Renal cortical epithelial cell (primary cell): ENCODE data around the gene GRK1. TPM values are rescaled to one million over a fixed set of nuclear protein-coding genes. Genes with fewer than 3 reads are reported as not detected.
"Not testable (repeated sequence)": the region's sequence is repeated elsewhere in the genome, so short reads cannot be mapped to it uniquely, and the experiment has no call there.

ENCODE experiments used
- DNase-seq: peaks from one replicate; pipeline ENCODE4 v3.0.0-alpha.2; 2011; ENCODE audit warnings: low read depth
- total RNA-seq: library from RNA; depleted of rRNA; stranded (reverse); fragments of >200 nt; gene quantifications from 2 replicates; pipeline ENCODE4 v1.2.3, GENCODE V29; 2014

GRK1 gene
- 0.17 TPM in 1 of 2 replicates, not detected in the other for total RNA-seq

DNA sequence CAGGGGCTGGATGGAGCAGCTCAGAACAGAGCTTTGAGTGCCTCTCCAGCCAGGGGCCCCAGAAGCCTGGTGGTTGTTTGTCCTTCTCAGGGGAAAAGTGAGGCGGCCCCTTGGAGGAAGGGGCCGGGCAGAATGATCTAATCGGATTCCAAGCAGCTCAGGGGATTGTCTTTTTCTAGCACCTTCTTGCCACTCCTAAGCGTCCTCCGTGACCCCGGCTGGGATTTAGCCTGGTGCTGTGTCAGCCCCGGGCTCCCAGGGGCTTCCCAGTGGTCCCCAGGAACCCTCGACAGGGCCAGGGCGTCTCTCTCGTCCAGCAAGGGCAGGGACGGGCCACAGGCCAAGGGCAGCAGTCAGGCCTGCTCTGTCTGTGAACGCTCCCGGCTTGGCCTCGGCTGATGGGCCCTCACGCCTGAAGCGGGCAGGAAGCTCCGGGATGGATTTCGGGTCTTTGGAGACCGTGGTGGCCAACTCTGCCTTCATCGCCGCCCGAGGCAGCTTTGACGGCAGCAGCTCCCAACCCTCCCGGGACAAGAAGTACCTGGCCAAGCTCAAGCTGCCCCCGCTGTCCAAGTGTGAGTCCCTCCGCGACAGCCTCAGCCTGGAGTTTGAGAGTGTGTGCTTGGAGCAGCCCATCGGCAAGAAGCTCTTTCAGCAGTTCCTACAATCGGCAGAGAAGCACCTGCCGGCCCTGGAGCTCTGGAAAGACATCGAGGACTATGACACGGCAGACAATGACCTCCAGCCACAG lies at the start of gene GRK1:
TSS of gene GRK1 (plus strand) at position 269 of the 751 bp plus-strand sequence. CDS start at position 437, 168 bp downstream.
- no peak for DNase-seq

DNA sequence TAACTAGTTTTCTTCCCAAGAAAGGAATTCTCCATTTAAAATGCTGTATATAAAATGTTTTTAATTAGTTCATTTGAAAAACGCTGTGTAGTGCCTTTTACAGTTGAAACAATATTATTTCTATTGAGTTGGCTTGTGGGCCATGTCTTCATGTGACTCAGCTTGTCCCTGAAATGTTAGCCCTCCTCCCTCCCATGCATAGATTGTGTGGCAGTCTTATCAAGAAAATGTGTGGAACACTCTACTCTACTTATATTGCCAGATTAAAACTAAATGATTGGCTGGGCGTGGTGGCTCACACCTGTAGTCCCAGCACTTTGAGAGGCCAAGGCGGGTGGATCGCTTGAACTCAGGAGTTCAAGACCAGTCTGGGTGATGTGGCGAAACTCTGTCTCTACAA lies 49.1 kb upstream of the GRK1 start:
- DNase-seq, result no peak

DNA sequence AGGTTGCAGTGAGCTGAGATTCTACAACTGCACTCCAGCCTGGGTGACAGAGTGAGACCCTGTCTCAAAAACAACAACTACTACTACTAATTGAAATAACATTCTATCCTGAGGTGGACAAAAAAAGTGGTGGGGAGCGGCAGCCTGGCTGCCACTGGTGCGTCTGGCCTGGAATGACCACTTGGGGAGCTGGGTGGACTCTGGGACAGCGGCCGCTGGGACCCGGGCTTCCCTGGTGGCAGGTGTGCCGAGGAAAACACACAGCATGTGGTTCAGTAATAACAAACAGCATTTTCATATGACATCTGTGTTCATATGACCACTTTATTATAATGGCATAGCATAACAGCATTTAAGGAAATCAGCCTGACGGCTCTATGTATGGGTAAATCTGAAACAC lies 48.6 kb upstream of the GRK1 start:
- DNase-seq, result no peak

DNA sequence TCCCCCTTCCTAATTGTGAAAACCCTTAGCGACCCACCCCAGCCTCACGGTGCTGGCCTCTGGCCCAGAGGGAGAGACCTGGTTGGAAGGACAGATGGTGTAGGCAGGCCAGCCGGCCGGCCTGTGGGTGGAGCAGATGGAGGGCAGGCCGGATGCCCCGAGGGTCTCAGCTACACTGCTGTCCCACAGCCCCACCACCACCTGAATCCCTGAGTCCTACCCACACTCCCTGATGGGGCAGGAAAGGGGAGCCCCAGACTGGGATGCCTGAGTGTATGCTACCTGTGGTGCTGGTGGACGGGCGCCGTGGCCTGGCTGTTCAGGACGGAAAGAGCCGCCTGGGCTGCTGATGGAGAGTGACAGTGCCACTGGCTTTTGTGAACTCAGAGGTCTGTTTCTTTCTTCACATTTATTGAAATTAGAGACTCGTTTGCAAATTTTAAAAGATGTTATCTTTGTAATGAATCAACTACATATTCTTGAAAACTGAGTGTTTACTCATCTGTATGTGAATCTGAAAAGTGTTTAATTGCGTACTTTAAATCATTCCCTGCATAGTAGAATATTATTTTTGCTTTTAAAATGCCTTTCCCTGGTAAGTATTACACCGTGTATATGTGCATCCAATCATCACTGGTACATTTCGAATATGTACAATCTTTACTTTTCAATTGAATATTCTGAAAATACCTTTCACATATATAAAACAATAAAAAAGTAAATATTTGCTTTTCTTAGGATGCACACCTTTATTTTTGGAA lies 46.8 kb upstream of the GRK1 start:
- no peak for DNase-seq

DNA sequence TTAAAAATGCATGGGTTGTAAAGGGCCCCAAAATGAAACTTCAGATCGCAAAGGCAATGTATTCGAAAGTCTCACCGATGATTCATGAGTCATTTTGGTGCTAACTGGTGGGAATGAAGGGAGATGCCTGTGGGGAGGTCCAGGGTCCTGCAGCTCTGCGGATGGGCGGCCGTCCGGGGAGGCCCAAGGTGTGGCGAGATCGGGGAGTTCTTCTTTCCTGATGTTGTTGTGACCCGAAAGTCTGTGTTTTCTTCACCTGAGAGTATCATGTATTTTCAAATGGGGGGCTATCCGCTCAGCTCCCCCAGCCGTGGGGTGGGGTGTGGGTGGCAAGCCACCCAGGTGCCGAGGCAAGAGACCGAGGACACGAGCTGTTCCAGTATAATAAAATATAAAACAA lies 46.0 kb upstream of the GRK1 start:
- DNase-seq, result no peak

DNA sequence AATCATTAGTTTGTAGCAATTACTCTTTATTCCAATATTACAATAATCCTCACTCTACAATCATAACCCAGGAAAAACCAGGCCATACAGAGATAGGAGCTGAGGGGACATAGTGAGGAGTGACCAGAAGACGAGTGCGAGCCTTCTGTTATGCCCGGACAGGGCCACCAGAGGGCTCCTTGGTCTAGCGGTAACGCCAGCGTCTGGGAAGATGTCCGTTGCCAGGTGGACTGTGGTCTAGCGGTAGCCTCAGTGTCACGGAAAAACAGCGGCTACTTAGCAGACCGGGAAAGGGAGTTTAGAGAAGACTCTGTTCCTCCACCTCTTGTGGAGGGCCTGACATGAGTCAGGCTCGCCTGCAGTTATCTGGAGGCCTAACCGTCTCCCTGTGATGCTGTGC lies 45.5 kb upstream of the GRK1 start:
- peak; percentile 21 for DNase-seq

DNA sequence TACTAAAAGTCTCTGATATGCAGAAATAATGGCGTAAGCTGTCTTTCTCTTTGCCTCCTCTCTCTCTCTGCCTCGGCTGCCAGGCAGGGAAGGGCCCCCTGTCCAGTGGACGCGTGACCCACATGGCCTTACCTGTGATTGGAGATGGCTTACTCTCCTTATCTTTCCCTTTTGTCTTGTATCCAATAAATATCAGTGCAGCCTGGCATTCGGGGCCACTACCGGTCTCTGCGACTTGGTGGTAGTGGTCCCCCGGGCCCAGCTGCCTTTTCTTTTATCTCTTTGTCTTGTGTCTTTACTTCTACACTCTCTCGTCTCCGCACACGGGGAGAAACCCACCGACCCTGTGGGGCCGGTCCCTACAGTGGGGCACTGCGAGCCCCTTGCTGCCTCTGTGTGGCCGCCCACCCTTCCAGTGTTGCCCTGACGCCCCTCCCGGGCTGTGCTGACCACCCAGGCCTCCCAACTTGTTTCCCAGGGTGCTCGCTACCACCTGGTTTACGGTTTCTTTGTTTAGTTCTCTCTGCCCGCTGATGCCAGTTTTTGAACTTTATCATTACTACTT lies 45.0 kb upstream of the GRK1 start:
- not testable (repeated sequence) for DNase-seq

DNA sequence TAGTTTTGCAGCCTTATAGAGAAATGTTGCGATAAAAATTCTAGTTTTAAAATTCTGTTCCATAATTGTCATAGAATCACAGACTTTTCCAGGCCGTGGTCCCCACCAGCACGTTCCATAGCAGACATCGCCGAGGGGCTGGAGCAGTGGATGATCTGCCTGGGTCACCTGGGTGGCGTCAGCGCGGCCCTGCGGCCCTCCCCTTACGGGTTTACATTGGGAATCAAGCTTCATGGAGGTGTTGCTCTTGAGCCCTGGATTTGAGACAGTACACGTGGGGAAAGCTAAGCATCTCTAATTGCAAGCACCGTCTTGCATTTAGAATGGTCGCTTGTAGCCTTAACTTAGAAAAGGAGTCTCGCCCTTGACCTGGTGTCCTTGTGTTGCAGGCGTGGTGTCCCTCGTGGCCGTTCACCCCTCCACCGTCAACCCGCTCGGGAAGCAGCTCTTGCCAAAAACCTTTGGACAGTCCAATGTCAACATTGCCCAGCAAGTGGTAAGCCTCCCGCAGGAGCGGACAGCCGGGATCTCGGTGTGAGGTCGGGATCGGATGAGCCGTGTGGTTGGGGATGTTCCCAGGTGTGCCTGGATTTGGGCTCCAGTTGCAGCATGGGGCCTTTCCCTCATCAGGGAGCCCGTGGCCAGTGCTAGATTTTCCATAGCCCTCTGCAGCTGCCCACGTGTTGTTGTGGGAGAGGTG lies 44.1 kb upstream of the GRK1 start:
- DNase-seq, result no peak

DNA sequence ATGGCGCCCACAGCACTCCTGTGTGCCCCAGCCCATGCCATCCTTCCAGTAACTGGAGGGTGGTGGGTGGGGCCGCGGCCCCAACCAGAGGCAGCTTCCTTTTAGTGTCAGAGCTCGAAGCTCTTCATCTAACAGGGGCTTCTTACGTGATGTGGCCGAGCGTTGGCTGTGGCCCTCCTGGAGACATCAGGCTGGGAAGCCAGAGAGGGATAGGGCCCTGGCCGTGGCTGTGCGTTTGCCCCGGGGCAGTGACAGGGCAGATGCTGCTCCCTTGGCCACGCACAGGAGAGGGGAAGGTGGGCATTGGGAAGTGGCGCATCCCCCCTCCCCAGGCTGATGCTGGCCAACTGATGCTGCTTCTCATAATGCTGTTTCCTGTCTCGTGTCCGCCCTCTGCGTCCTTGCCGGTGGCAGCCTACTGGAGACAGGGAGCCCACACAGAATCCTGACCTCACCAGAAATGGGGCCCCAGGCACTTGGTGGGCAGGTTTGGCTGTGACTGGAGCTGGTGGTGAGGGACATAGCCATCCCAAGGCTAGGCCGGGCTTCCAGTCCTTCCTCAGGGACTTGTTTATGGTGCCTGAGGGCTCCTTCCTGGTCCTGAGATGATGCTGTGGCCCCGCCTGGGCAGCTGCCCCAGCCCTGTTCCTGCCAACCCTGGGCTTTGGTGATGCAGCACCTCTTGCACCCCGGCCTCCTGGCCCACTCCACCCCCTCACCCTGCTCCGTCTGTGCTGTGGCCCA lies 43.4 kb upstream of the GRK1 start:
- DNase-seq, result no peak

DNA sequence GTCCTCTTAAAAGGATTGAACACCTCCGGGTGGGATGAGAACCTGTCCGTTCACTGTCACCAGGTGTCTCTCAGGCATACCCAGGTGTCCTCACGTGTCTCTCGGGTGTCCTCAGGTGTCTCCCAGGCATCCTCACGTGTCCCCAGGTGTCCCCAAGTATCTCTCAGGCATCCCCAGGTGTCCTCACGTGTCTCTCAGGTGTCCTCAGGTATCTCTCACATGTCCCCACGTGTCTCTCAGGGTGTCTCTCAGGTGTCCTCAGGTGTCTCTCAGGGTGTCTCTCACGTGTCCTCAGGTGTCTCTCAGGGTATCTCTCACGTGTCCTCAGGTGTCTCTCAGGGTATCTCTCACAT lies 42.8 kb upstream of the GRK1 start:
- DNase-seq, result no peak

DNA sequence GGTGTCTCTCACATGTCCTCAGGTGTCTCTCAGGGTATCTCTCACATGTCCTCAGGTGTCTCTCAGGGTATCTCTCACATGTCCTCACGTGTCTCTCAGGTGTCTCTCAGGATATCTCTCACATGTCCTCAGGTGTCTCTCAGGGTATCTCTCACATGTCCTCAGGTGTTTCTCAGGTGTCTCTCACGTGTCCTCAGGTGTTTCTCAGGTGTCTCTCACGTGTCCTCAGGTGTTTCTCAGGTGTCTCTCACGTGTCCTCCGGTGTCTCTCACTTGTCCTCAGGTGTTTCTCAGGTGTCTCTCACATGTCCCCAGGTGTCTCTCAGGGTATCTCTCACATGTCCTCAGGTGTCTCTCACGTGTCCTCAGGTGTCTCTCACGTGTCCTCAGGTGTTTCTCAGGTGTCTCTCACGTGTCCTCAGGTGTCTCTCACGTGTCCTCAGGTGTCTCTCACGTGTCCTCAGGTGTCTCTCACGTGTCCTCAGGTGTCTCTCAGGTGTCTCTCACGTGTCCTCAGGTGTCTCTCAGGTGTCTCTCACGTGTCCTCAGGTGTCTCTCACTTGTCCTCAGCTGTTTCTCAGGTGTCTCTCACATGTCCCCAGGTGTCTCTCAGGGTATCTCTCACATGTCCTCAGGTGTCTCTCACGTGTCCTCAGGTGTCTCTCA lies 42.2 kb upstream of the GRK1 start:
- DNase-seq, result not testable (repeated sequence)

DNA sequence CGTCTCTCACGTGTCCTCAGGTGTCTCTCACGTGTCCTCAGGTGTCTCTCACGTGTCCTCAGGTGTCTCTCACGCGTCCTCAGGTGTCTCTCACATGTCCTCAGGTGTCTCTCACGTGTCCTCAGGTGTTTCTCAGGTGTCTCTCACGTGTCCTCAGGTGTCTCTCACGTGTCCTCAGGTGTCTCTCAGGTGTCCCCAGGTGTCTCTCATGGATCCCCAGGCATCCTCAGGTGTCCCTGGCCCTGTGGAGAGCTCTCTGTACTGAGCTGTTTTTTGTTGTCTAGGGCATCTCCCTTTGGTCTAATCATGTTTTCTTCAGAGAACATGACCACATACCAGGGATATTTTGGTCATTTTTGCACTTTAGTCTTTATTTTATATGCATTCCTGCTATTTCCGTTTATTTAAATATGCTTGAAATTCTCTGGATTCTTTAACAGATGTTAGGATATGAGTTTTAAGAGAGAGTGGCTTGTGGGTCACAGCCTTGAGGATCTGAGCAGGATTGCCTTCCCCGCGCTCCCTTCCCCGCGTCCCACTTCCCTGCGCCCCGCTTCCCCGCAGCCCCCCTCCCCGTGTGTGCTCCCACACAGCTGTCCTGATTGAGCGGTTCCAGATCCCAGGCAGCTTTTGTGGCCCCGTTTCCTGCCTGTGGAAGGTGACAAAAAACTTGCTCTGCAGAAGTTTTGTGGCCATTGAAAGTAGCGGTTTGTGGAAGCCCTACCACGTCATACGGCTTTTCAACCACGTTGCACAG lies 40.9 kb upstream of the GRK1 start:
- no peak for DNase-seq

DNA sequence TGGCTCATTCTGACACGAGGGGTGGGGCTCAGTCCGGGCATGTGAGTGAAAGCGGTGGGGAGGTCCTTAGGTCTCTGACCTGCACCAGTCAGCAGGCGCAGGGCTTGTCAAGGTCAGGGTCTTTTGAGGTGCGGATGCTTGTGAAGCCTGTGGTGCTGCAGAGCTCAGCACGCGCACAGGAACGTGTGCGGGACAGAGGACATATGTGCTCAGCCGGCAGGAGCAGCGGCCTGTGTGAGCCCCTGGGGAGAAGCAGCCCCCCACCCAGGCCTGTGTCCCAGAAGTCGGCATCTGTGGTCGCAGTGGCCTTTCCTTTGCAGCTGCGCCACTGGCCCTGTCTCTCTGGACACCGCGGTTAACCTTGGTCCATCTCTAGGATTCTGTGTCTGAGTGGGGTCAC lies 39.9 kb upstream of the GRK1 start:
- DNase-seq, result no peak

DNA sequence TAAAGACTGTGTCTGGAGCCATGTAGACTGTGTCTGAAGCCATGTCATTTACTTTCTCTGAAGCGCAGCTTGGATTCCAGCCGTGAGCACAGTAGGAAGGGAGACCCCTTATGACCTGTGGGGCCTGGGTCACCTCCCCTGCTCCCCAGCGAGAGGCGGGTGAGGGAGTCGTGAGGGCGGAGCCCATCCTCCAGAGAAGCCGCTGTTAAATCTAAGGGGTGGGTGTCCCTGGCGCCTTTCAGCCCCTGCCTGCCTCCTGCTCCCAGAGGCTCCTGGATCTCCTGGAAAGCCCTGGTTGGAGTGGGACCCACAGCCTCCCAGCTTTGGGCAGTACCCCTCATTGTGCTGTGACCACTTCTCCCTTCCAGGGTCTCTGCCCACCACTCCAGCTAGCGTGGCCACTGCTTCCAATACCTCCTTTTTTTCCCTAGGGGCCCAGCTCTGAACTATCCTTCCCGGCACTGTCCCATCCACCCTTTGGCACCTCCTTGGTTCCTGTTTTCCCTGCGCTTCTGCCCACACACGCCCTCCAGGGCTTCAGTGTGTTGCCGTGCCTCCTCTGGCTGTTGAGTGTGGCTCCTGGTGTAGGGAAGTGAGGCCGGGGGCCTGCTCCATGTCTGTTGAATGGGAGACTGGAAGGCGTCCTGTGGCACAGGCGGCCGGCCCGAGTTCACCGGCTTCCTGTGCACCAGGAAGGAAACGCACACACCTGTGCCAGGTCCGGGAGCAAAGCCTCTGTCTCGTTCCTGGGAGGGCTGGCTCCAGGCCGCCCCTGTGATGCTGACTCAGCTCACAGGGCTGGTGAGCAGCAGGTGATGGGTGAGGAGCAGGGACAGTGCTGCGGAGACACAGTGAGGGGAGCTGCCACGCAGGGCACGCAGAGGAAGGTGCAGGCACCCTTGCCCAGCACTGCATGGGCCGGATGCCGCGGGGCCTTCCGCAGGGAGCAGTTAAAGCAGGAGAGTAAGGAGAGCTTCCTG lies 38.4 kb upstream of the GRK1 start:
- no peak for DNase-seq

DNA sequence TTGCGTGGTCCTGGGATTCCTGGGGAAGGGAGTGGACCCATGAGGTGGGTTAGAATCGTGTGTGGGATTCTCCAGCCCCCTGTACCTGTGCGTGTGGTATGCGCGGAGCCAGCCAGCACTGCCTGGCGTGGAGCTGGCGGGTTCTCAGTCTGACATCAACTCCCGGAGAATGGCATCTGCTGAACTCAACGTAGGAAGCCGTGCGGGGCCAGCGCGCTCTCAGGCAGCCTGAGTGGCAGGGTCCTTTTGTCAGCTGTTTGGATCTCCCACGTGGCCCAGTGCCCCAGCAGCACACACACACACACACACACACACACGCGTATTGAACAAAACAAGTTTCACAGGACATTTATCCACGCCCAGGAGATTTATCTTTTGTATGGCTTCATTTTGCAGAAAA lies 37.2 kb upstream of the GRK1 start:
- DNase-seq, result no peak

DNA sequence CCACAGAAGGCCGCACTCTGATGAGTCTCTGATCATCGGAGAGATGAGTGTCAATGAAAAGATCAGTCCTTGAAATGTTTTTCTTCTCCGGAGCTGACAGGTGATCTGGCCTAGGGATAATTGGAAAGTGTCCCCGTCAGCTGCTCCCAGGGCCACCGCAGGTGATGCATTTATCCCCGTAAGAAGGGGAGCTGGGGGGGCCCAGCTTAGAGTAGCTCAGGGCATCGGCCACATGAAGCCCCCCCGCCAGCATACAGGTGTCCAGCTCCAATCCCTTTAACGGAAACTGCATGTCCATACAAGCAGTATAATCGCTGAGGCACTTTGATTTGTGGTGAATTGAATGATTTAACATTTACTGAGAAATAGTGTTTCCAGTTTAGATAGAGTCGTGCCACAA lies 36.7 kb upstream of the GRK1 start:
- DNase-seq, result no peak

DNA sequence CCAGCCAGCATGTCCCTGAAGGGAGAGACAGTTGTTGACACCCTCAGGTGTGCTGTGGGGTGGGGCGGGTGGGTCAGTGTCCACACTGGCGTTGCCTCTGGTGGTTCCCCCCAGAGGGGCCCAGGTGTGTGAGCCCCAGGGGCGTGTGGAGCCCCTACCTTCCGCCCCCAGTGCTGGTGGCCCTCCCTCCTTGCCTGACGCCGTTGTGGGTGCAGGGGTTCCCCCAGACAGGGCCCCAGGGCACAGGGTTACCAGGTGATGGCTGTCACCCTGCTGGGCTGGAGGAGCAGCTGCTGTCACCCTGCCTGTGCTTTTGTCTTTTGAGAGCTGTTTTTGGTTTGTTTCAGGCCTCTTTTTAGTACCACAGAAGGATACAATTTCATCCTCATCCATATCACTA lies 36.2 kb upstream of the GRK1 start:
- no peak for DNase-seq

DNA sequence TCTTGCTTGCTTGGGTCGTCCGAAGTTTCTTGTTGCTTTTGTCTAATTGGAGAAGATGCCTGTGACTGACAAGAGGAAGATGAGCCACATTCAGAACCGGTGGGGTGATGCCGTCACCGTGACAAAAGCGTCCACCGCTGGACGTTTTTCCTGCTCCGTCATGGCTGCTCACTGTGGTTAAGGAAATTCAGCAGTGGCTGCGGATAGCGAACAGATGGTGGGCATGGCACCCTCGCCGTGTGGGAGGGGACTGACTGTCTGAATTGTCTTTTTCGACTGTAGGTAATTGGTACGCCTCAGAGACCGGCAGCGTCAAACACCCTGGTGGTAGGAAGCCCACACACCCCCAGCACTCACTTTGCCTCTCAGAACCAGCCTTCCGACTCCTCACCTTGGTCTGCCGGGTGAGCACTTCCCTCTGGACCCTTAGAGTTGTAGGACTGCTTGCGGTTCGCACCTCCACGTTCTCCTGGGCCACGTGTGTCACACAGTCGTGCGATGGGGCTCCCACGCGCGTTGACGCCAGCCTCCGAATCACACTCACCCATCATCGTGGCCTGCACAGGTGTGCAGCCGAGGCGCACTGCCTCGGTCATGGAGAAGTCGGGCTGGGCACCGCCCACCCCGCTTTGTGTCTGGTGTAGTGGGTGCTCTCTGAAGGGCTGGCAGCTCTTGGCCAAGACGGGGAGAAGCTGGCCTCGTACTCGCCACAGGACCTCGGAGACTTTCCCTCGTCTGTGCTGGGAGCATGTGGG lies 35.5 kb upstream of the GRK1 start:
- no peak for DNase-seq
